Kidney epithelial cell (primary cell): ENCODE data around the gene DGKD. TPM values are rescaled to one million over a fixed set of nuclear protein-coding genes. Genes with fewer than 3 reads are reported as not detected.

Source experiments
- DNase-seq: peaks from one replicate; pipeline ENCODE4 v3.0.0-alpha.2; 2010; ENCODE audit warnings: low read depth
- H3K27me3 ChIP-seq: 2 replicates; pipeline ENCODE4 v1.6.0; 2011; ENCODE audit warnings: low read length; ENCODE audit not compliant: control insufficient read depth, insufficient read depth
- H3K36me3 ChIP-seq: 2 replicates; pipeline ENCODE4 v1.5.1; 2011; ENCODE audit warnings: low read length; ENCODE audit not compliant: control insufficient read depth, insufficient read depth
- H3K4me3 ChIP-seq: 2 replicates; pipeline ENCODE4 v1.5.1; 2011; ENCODE audit warnings: low read depth, mild to moderate bottlenecking, control low read depth, low read length
- total RNA-seq: library from RNA; depleted of rRNA; stranded (reverse); fragments of >200 nt; gene quantifications from 2 replicates; pipeline ENCODE4 v1.2.3, GENCODE V29; 2015
- TF ChIP-seq, protein P1 (sequence below): IDR thresholded peaks from 2 replicates; pipeline ENCODE4 v1.5.1; 2011; ENCODE audit warnings: mild to moderate bottlenecking, moderate library complexity, low read length, control low read depth, inconsistent platforms; ENCODE audit not compliant: insufficient read depth, poor library complexity, severe bottlenecking

The DGKD gene
- total RNA-seq, 1 donor from 2014 or later, result 16.0 TPM

DNA sequence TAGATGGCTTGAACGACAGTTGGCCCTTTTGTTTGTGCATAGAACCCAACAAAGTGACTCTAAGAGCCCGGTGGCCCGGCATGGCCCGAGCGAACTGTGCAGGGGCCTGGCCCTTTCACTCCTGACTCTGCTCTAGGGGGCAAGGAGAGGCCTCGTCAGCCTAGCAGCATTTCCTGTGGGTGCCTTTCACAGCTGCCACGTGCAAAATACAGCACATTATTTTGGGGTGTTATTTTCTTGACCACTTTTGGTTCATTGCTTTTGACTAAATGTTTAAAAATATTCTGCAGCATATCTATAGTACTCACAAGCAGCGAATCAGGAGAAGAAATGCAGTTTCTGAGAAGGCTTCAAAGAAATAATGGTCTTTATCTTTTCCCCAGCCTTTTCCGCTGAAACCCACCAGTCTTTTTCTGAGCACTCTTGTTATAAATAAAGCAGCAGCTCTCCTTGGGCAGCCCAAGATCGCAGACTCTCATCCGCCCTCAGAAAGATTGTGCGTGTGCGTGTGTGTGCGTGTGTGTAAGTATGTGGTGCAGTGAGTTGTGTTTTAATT is 31.3 kb downstream of the DGKD start:
- DNase-seq, result no peak
- Histone ChIP-seq H3K27me3 (no peaks in the 10 kb centered on the region), H3K36me3 (no peaks in the 10 kb centered on the region), H3K4me3 (no peak overlapping the region)
- TF ChIP-seq, protein P1, sequence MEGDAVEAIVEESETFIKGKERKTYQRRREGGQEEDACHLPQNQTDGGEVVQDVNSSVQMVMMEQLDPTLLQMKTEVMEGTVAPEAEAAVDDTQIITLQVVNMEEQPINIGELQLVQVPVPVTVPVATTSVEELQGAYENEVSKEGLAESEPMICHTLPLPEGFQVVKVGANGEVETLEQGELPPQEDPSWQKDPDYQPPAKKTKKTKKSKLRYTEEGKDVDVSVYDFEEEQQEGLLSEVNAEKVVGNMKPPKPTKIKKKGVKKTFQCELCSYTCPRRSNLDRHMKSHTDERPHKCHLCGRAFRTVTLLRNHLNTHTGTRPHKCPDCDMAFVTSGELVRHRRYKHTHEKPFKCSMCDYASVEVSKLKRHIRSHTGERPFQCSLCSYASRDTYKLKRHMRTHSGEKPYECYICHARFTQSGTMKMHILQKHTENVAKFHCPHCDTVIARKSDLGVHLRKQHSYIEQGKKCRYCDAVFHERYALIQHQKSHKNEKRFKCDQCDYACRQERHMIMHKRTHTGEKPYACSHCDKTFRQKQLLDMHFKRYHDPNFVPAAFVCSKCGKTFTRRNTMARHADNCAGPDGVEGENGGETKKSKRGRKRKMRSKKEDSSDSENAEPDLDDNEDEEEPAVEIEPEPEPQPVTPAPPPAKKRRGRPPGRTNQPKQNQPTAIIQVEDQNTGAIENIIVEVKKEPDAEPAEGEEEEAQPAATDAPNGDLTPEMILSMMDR, result no peak

DNA sequence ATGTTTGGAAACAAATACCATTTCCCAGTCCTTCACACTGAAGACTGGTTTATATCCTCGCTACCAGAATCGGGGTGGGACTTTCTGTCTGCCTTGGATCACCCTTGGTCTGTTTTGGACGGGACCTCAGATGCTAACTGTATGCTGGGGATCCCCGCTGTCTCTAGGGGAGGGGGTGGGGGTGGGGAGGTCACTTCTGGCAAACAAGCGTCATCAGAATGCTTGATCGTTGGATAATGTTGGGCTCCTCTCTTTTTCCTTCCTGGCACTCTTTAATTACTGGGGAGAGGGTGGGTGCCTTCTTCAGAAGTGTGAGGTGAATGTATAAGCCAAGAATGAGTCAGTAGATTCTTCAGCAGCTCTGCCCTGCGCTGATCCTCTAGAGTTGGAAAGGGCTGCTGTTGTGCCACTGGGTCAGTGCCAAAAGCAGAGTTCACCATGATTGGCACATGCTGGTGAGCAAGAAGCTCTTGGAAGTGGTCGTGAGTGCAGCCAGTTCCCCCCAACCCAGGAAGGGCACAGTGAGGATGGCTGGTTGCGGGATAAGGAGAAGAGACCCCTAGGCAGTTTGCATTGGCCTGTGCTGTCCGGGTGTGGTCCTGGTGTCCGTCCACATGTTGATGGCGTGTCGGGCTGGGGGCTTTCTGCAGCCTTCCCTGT is 32.2 kb downstream of the DGKD start:
- Histone ChIP-seq H3K36me3 (no peaks in the 10 kb centered on the region), H3K27me3 (no peaks in the 10 kb centered on the region), H3K4me3 (no peak overlapping the region)
- DNase-seq, result peak; percentile 5
- TF ChIP-seq, protein P1, result no peak

DNA sequence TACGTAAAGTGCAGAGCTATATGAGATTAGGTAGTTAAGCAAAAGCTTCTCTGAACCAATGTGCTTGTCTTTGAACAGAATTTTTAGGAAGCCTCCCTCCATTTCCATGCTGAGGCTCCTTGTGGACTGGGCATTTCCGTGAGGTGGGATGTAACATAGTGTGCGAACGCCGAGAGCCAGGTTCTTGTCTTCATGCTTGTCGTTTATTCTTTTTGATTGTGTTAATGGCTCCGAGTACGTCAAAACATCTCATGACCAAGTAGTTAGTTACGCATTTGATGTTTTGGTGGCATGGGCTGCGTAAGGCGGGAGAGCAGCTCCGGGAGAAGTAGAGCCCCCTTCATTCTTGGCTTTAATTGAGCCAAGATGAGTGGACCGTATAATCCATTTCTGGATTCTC is 32.9 kb downstream of the DGKD start:
- no peaks in the 10 kb centered on the region for H3K27me3 ChIP-seq
- TF ChIP-seq, protein P1, result no peak
- no peak for DNase-seq
- no peaks in the 10 kb centered on the region for H3K36me3 ChIP-seq
- no peak overlapping the region for H3K4me3 ChIP-seq

DNA sequence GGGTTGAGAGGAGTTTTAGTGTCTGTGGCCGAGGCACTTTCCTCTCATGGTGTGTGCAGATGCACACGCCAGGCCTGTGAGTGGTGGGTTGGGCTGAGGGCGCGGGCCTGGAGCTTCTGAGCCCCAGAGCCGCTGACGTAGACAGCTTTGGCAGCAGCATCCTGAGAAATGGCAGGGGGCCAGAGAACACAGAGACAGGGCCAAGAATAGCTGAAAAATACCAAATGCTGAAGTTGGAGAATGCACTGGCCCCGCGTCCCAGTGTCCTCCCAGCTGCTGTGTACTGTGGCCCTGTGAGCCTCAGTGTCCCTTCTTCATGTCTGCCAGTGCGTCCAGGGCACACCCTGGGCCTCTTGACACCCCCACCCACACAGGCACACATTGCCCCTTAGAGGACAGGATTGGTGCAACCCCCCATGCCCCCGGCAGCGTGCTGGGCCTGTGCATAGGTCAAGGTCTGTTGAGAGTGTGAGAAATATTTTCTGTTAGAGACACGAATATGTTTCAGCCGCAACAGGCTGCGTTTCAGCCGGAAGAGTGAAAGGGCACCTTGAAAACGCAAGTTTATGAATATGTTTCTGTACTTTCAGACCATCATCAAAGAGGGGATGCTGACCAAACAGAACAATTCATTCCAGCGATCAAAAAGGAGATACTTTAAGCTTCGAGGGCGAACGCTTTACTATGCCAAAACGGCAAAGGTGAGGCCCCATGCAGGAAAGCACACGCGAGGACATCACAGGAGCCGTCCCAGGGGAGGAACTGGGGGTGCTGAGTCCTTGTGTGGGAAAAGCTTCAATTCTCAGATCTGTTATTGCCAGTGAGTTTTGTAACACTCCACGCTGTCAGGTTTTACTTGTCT is 33.6 kb downstream of the DGKD start:
- TF ChIP-seq, protein P1, result no peak
- no peaks in the 10 kb centered on the region for H3K36me3 ChIP-seq
- DNase-seq, result no peak
- no peak overlapping the region for H3K4me3 ChIP-seq
- no peaks in the 10 kb centered on the region for H3K27me3 ChIP-seq

DNA sequence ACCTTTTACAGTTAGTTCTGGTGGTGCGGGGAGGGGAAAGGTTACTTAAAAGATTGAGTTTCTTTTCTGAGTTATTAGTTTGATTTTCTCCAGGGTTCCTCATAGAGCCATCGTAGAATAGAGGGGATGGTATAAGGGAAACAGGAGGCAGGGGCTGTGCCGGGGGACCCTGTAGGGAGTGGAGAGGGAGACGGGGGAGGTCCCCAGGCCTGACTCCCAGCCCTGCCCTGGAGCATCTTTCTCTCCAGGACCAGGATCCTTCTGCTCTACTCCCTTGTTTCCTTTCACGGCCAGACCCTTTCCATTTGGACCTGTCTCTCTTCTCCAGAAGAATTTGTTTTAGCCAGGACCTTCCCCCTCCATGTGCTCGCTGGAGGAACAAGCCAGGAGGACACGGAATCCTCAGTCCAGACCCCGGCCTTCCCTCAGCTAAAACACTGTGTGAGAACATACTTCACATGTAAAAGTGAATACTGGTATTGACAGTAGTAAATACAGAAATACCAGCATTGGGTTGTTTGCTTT is 35.4 kb downstream of the DGKD start:
- no peak for DNase-seq
- TF ChIP-seq, protein P1, result no peak
- no peak overlapping the region for H3K4me3 ChIP-seq
- H3K27me3 ChIP-seq, result no peaks in the 10 kb centered on the region
- no peaks in the 10 kb centered on the region for H3K36me3 ChIP-seq
